ENCODE measurements around the gene HJURP.

The HJURP gene

GRCh38 chr2:233851169-233851568 is 3.2 kb downstream of the HJURP start:
- DNase-seq (ENCODE audit: low spot score) = no peak
- TF ChIP-seq, protein P1, sequence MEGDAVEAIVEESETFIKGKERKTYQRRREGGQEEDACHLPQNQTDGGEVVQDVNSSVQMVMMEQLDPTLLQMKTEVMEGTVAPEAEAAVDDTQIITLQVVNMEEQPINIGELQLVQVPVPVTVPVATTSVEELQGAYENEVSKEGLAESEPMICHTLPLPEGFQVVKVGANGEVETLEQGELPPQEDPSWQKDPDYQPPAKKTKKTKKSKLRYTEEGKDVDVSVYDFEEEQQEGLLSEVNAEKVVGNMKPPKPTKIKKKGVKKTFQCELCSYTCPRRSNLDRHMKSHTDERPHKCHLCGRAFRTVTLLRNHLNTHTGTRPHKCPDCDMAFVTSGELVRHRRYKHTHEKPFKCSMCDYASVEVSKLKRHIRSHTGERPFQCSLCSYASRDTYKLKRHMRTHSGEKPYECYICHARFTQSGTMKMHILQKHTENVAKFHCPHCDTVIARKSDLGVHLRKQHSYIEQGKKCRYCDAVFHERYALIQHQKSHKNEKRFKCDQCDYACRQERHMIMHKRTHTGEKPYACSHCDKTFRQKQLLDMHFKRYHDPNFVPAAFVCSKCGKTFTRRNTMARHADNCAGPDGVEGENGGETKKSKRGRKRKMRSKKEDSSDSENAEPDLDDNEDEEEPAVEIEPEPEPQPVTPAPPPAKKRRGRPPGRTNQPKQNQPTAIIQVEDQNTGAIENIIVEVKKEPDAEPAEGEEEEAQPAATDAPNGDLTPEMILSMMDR (IDR thresholded peaks at IDR 0.05; ENCODE audit: borderline replicate concordance, control extremely low read depth, extremely low read depth, insufficient read depth, missing control alignments) = no peak
- in situ Hi-C loops (cut with MboI; ENCODE audit: low sequenced_read_pairs, unreplicated experiment) = no loop called here

GRCh38 chr2:233850745-233851144 is 3.6 kb downstream of the HJURP start:
- in situ Hi-C loops (cut with MboI; ENCODE audit: low sequenced_read_pairs, unreplicated experiment) = no loop called here

GRCh38 chr2:233849607-233850271 is 4.6 kb downstream of the HJURP start:
- TF ChIP-seq, protein P1 (IDR thresholded peaks at IDR 0.05; ENCODE audit: borderline replicate concordance, control extremely low read depth, extremely low read depth, insufficient read depth, missing control alignments) = no peak
- in situ Hi-C loops (cut with MboI; ENCODE audit: low sequenced_read_pairs, unreplicated experiment) = no loop called here
- DNase-seq (ENCODE audit: low spot score) = peak; percentile 6

More at GRCh38 chr2:233850745-233851144, 3.6 kb downstream of the HJURP start:
- peak; percentile 6 for DNase-seq (ENCODE audit: low spot score)
- TF ChIP-seq, protein P1 (IDR thresholded peaks at IDR 0.05; ENCODE audit: borderline replicate concordance, control extremely low read depth, extremely low read depth, insufficient read depth, missing control alignments) = no peak

DNA sequence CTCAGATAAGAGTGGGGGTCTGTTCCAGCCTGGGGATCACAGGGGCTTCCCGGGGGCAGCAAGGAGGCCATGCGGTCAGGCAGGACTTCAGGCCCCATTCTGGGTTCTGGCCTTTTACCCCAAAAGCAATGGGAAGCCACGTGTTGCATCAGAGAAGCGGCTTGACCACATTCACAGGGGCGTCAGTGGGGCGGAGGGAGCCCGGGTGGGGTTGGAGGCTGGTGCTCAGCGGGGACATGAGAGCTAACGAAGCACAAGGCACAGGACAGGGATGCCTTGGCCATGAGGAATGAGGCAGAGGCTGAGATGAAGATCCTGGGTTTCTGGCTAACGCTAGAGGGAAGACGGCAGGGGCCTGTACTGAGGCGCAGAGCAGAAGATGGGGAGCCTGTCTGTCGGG is 6.1 kb downstream of the HJURP start:
- in situ Hi-C loops (cut with MboI; ENCODE audit: low sequenced_read_pairs, unreplicated experiment) = no loop called here
- TF ChIP-seq, protein P1 (IDR thresholded peaks at IDR 0.05; ENCODE audit: borderline replicate concordance, control extremely low read depth, extremely low read depth, insufficient read depth, missing control alignments) = no peak
- DNase-seq (ENCODE audit: low spot score) = peak; percentile 4

- DNase-seq (ENCODE audit: low spot score) = no peak
- in situ Hi-C loops (cut with MboI; ENCODE audit: low sequenced_read_pairs, unreplicated experiment) = no loop called here
- TF ChIP-seq, protein P1 (IDR thresholded peaks at IDR 0.05; ENCODE audit: borderline replicate concordance, control extremely low read depth, extremely low read depth, insufficient read depth, missing control alignments) = no peak
Observed at GRCh38 chr2:233847248-233847898, 7.0 kb downstream of the HJURP start.

DNA sequence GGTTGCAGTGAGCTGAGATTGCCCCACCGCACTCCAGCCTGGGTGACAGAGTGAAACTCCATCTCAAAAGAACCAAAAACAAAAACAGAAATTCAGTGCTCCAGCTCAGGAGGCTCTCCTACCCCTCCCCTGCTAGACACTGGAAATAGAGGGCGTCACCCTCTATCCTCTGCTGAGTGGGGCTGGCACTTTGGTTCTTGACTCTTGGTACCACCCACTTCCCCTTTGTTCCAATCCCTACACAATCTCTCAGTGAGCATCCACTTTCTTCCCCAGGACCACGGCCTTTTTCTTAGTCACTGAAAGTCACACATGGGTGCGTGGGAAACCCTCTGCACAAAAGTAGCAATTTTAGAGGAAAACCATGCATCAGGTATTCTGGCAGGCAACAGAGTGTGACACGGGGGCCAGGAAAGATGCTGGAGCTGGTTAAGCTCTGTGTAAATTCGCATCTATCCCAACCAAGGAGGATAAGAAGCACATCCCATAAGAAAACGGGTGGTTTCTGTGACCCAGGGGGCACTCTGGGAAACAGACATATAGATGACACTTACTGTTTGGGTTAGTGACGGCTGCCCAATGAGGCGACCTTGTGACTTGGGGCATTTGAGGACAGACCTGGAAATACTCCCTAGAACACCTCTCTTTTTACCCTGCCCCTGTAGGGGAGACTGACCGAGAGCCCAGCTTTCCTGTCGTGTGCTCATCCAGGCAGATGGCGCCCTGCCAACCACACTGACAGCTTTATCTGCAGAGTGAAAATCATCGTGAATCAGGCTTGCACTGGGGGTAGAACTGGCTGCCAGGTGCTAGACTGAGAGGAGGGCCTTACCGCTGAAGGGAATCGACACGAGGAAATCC is 7.7 kb downstream of the HJURP start:
- TF ChIP-seq, protein P1 (IDR thresholded peaks at IDR 0.05; ENCODE audit: borderline replicate concordance, control extremely low read depth, extremely low read depth, insufficient read depth, missing control alignments) = no peak
- in situ Hi-C loops (cut with MboI; ENCODE audit: low sequenced_read_pairs, unreplicated experiment) = no loop called here
- DNase-seq (ENCODE audit: low spot score) = no peak

All from GM13976 (cell line).